Pancreas (tissue), 10 donors: Measurements from ENCODE around the gene HECTD4. TPM values are rescaled to one million over a fixed set of nuclear protein-coding genes. Genes with fewer than 3 reads are reported as not detected.

Experiments used
- ATAC-seq, 4 donors: fragments of 200-7000 bp; cut with Tn5 transposase; one replicate each; pipeline versions ENCODE4 v1.8.0 to v1.9.1; 2020; ENCODE audit warnings: mild to moderate bottlenecking in 4 of 4, moderate library complexity in 4 of 4
- DNase-seq, 6 donors: peaks; one replicate each; pipeline ENCODE4 v3.0.0-alpha.2; 2020
- FAIRE-seq: peaks from 2 replicates; lab custom pipeline; 2012; peaks lifted over from hg19 to GRCh38; lab: Jason Lieb, UNC
- H3K27ac ChIP-seq, 4 donors: fragments of 200-600 bp; sonication (generic); 1 replicate in 3 of 4; 2 replicates in 1 of 4; pipeline versions ENCODE4 v1.5.0 to v1.8.0; 2020
- H3K27me3 ChIP-seq, 4 donors: fragments of 200-600 bp; one replicate each; pipeline ENCODE4 v1.8.0; 2021
- H3K36me3 ChIP-seq, 3 donors: fragments of 200-600 bp; sonication (generic) in 1 of 3; one replicate each; pipeline versions ENCODE4 v1.5.0 to v1.8.0; 2020 to 2021
- H3K4me1 ChIP-seq, 3 donors: fragments of 200-600 bp; one replicate each; pipeline ENCODE4 v1.8.0; 2021
- H3K4me3 ChIP-seq, 4 donors: fragments of 200-600 bp; sonication (generic) in 2 of 4; one replicate each; pipeline versions ENCODE4 v1.5.0 to v1.8.0; 2020 to 2021
- H3K9me3 ChIP-seq, 4 donors: fragments of 200-600 bp; one replicate each; pipeline ENCODE4 v1.8.0; 2021
- CTCF ChIP-seq, 4 donors: fragments of 200-600 bp; sonication (generic) in 3 of 4; IDR thresholded peaks; one replicate each; pipeline versions ENCODE4 v1.5.0 to v1.8.0; 2021; ENCODE audit warnings: antibody characterized with exemption in 4 of 4
- WGBS, 2 donors: extraction: QIAGEN DNeasy Blood & Tissue Kit; methylation state at CpG; one replicate each; pipeline ENCODE4 v1.1.7; 2013; 5-methylcytosine and 5-hydroxymethylcytosine counted together
- intact Hi-C, 3 donors: fragments of 100-400 bp; cut with DNase I; formaldehyde crosslinking; loops; one replicate each; pipeline versions ENCODE4 v1.11.1 to v1.14.2; 2022
- polyA plus RNA-seq, 2 donors: library from polyadenylated mRNA; stranded (reverse); fragments of 200-250 nt; gene quantifications; one replicate each; pipeline ENCODE4 v1.2.3, GENCODE V29; 2013
- total RNA-seq, 6 donors: library from RNA; stranded (reverse); fragmentation: NEBNext Ultra II Directional in 4 of 6; extraction: Animal tissue kit (Norgen Biotek cat#: 25700) in 4 of 6; gene quantifications; one replicate each; pipeline versions ENCODE4 v1.2.1 to v1.2.4, GENCODE V29; 2021 to 2023
- donor health status: healthy with polysubstance abuse.
- donor health status: DM: no; HTN: no; CAD: no; lungs with moderate emphysema.
- donor health status: DM: no; HTN: no; CAD: no.
- donor health status: control.
- donor health status: control.
- donor health status: Bipolar disorder and iron deficiency.
- donor health status: DM: yes; HTN: yes; CAD: no.
- donor health status: DM: no; HTN: no; CAD: no.
- donor health status: DM: no; HTN: no; CAD: no.
- donor health status: DM: yes; HTN: yes; CAD: no.

Gene HECTD4
- total and polyA plus RNA-seq, 8 donors = 17.9 to 38.4 (median 26.4) TPM

- H3K4me3 ChIP-seq = no peak overlapping the region
- no peak overlapping the region for H3K27ac ChIP-seq
- DNase-seq = no peak
- no peaks in the 10 kb centered on the region for H3K27me3 ChIP-seq
- 83% methylated on average over 2 of the region's 2 CpGs for WGBS, 2 donors
- no peak for TF ChIP-seq CTCF (IDR thresholded peaks at IDR 0.05)
- intact Hi-C loops = no loop called here
- H3K9me3 ChIP-seq = no peaks in the 10 kb centered on the region
- FAIRE-seq = no peak
- H3K4me1 ChIP-seq = peaks cover 0 to 4% (median 0%) of the 10 kb centered on the region in 3 donors
- H3K36me3 ChIP-seq = no peaks in the 10 kb centered on the region
- ATAC-seq = no peak
Measured at GRCh38 chr12:112347581-112347982, 34.6 kb downstream of the HECTD4 start.

GRCh38 chr12:112346194-112346593 is 36.0 kb downstream of the HECTD4 start:
- FAIRE-seq = no peak
- intact Hi-C loops = no loop called here
- no peak for DNase-seq
- Histone ChIP-seq H3K27ac (no peak overlapping the region), H3K9me3 (no peaks in the 10 kb centered on the region), H3K4me1 (peaks cover 2 to 11% (median 2%) of the 10 kb centered on the region in 3 donors), H3K27me3 (no peaks in the 10 kb centered on the region), H3K4me3 (no peak overlapping the region), H3K36me3 (no peaks in the 10 kb centered on the region)
- WGBS, 2 donors = 65 to 73% methylated on average over 1 of the region's 1 CpG
- ATAC-seq = no peak
- TF ChIP-seq CTCF (IDR thresholded peaks at IDR 0.05) = no peak

GRCh38 chr12:112344220-112344619 is 38.0 kb downstream of the HECTD4 start:
- Histone ChIP-seq H3K4me1 (peaks cover 6 to 17% (median 9%) of the 10 kb centered on the region in 3 donors), H3K36me3 (no peaks in the 10 kb centered on the region), H3K9me3 (no peaks in the 10 kb centered on the region), H3K27ac (no peak overlapping the region), H3K27me3 (no peaks in the 10 kb centered on the region), H3K4me3 (no peak overlapping the region)
- WGBS, 2 donors = 94 to 100% methylated on average over 1 of the region's 1 CpG
- FAIRE-seq = no peak
- intact Hi-C loops = no loop called here
- DNase-seq = no peak
- no peak for TF ChIP-seq CTCF (IDR thresholded peaks at IDR 0.05)
- ATAC-seq = no peak

GRCh38 chr12:112342587-112342986 is 39.6 kb downstream of the HECTD4 start:
- FAIRE-seq (no peak), ATAC-seq (no peak), DNase-seq (no peak)
- H3K27ac ChIP-seq = no peak overlapping the region
- peaks cover 6 to 17% (median 9%) of the 10 kb centered on the region in 3 donors for H3K4me1 ChIP-seq
- H3K4me3 ChIP-seq = no peak overlapping the region
- intact Hi-C loops = no loop called here
- no peaks in the 10 kb centered on the region for H3K36me3 ChIP-seq
- no peaks in the 10 kb centered on the region for H3K27me3 ChIP-seq
- TF ChIP-seq CTCF (IDR thresholded peaks at IDR 0.05) = no peak
- WGBS, 2 donors = 82 to 84% methylated on average over 3 of the region's 3 CpGs
- H3K9me3 ChIP-seq = no peaks in the 10 kb centered on the region

- Histone ChIP-seq H3K4me1 (peaks cover 6 to 17% (median 9%) of the 10 kb centered on the region in 3 donors), H3K4me3 (no peak overlapping the region), H3K9me3 (no peaks in the 10 kb centered on the region), H3K27me3 (no peaks in the 10 kb centered on the region), H3K27ac (no peak overlapping the region), H3K36me3 (no peaks in the 10 kb centered on the region)
- FAIRE-seq = no peak
- 48 to 63% methylated on average over 4 of the region's 4 CpGs for WGBS, 2 donors
- DNase-seq = no peak
- intact Hi-C loops = no loop called here
- TF ChIP-seq CTCF (IDR thresholded peaks at IDR 0.05) = no peak
- ATAC-seq = peak in 3 of 4 donors; percentile 71 to 82 (median 77)
Measured at GRCh38 chr12:112341046-112341825, 41.0 kb downstream of the HECTD4 start.
